ENCODE measurements around the gene FGB.

GRCh38 chr4:154549894-154550790 lies 12.7 kb upstream of the FGB start, which contains the start of gene PLRG1:
- TF ChIP-seq, protein P1, sequence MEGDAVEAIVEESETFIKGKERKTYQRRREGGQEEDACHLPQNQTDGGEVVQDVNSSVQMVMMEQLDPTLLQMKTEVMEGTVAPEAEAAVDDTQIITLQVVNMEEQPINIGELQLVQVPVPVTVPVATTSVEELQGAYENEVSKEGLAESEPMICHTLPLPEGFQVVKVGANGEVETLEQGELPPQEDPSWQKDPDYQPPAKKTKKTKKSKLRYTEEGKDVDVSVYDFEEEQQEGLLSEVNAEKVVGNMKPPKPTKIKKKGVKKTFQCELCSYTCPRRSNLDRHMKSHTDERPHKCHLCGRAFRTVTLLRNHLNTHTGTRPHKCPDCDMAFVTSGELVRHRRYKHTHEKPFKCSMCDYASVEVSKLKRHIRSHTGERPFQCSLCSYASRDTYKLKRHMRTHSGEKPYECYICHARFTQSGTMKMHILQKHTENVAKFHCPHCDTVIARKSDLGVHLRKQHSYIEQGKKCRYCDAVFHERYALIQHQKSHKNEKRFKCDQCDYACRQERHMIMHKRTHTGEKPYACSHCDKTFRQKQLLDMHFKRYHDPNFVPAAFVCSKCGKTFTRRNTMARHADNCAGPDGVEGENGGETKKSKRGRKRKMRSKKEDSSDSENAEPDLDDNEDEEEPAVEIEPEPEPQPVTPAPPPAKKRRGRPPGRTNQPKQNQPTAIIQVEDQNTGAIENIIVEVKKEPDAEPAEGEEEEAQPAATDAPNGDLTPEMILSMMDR (conservative IDR thresholded peaks at IDR 0.05 in 1 of 2, IDR thresholded peaks at IDR 0.05 in 1 of 2; ENCODE audit: extremely low read depth in 1 of 2, insufficient read depth in 1 of 2, low read depth in 1 of 2, low read length in 2 of 2), result peak in 1 of 2 donors; percentile 7
- no peak for TF ChIP-seq EZH2 (IDR thresholded peaks at IDR 0.05; ENCODE audit: borderline replicate concordance, low read length)

Data from mammary epithelial cell (primary cell).